Common myeloid progenitor, CD34-positive (primary cell): ENCODE results near the gene CYRIA.

Experiments
- CTCF ChIA-PET: fragments of 350-600 bp; sonication (Branson Sonifier 250); formaldehyde crosslinking; loops from one replicate; lab custom pipeline; 2021; ENCODE audit warnings: antibody characterized with exemption; lab: Charles Lee
- POLR2A ChIA-PET: fragments of 350-600 bp; sonication (Branson Sonifier 250); formaldehyde crosslinking; loops from one replicate; lab custom pipeline; 2021; ENCODE audit warnings: antibody characterized with exemption; lab: Charles Lee
- DNase-seq, 3 donors: peaks; one replicate each; pipeline versions ENCODE4 v3.0.0 to v3.0.0-alpha.2; 2013
- H3K27ac ChIP-seq, 2 experiments: 1 replicate in 1 of 2; 2 replicates in 1 of 2; pipeline ENCODE4 v1.7.0; 2013; ENCODE audit warnings: inconsistent platforms in 2 of 2, low read length in 2 of 2, mild to moderate bottlenecking in 2 of 2, low read depth in 1 of 2, moderate library complexity in 1 of 2; ENCODE audit not compliant: severe bottlenecking in 2 of 2, insufficient read depth in 1 of 2, poor library complexity in 1 of 2
- H3K27me3 ChIP-seq, 5 experiments: replicated peaks in 2 of 5; 1 replicate in 3 of 5; 2 replicates in 2 of 5; pipeline versions ENCODE4 v1.6.1 to v1.7.0; 2013; ENCODE audit warnings: low read length in 4 of 5, mild to moderate bottlenecking in 2 of 5, moderate library complexity in 2 of 5, inconsistent platforms in 1 of 5; ENCODE audit not compliant: insufficient read depth in 5 of 5, control insufficient read depth in 4 of 5
- H3K36me3 ChIP-seq, 4 experiments: 1 replicate in 2 of 4; 2 replicates in 2 of 4; pipeline versions ENCODE4 v1.6.1 to v1.7.0; 2013; ENCODE audit warnings: low read length in 3 of 4, control low read depth in 1 of 4, mild to moderate bottlenecking in 1 of 4; ENCODE audit not compliant: control insufficient read depth in 4 of 4, insufficient read depth in 4 of 4
- H3K4me1 ChIP-seq, 4 experiments: 1 replicate in 3 of 4; 2 replicates in 1 of 4; pipeline versions ENCODE4 v1.6.1 to v1.7.1; 2013; ENCODE audit warnings: low read length in 3 of 4, mild to moderate bottlenecking in 3 of 4, control low read depth in 1 of 4, inconsistent platforms in 1 of 4, moderate library complexity in 1 of 4; ENCODE audit not compliant: control insufficient read depth in 4 of 4, insufficient read depth in 4 of 4; ENCODE audit errors: control extremely low read depth in 1 of 4
- H3K4me3 ChIP-seq, 7 experiments: 1 replicate in 4 of 7; 2 replicates in 3 of 7; pipeline versions ENCODE4 v1.5.1 to v1.7.0; 2013; ENCODE audit warnings: mild to moderate bottlenecking in 7 of 7, low read length in 6 of 7, moderate library complexity in 6 of 7, inconsistent platforms in 2 of 7, low read depth in 2 of 7, control low read depth in 1 of 7; ENCODE audit not compliant: insufficient read depth in 4 of 7, control insufficient read depth in 1 of 7; ENCODE audit errors: extremely low read depth in 1 of 7
- H3K9me3 ChIP-seq, 5 experiments: 1 replicate in 4 of 5; 2 replicates in 1 of 5; pipeline versions ENCODE4 v1.6.1 to v1.7.1; 2013; ENCODE audit warnings: low read length in 4 of 5, mild to moderate bottlenecking in 2 of 5, inconsistent platforms in 1 of 5, low read depth in 1 of 5, moderate library complexity in 1 of 5; ENCODE audit not compliant: control insufficient read depth in 4 of 5, insufficient read depth in 2 of 5; ENCODE audit errors: control extremely low read depth in 1 of 5
- WGBS: methylation state at CpG from one replicate; pipeline ENCODE4 v1.1.5; 2013; ENCODE audit not compliant: insufficient coverage; 5-methylcytosine and 5-hydroxymethylcytosine counted together

Gene CYRIA

GRCh38 chr2:16683576-16683975 is 17.9 kb upstream of the CYRIA start:
- no peaks in the 10 kb centered on the region for H3K9me3 ChIP-seq
- peaks cover 0 to 3% (median 0%) of the 10 kb centered on the region in 4 experiments for H3K4me1 ChIP-seq
- no peak for DNase-seq
- no peak overlapping the region for H3K27ac ChIP-seq
- H3K36me3 ChIP-seq, result no peaks in the 10 kb centered on the region
- CTCF ChIA-PET, result interaction anchor here (0.9 kb wide), 1 partner anchor 14 kb away, joined by 3 read pairs; no protein-coding TSS in a partner anchor
- POLR2A ChIA-PET, result no interaction called here
- no peak overlapping the region for H3K4me3 ChIP-seq
- no peaks in the 10 kb centered on the region for H3K27me3 ChIP-seq
- WGBS, result 100% methylated on average over 2 of the region's 3 CpGs

GRCh38 chr2:16682431-16683118 is 16.9 kb upstream of the CYRIA start:
- peaks cover 0 to 3% (median 0%) of the 10 kb centered on the region in 4 experiments for H3K4me1 ChIP-seq
- WGBS, result 97% methylated on average over 9 of the region's 9 CpGs
- POLR2A ChIA-PET, result no interaction called here
- CTCF ChIA-PET, result no interaction called here
- no peak for DNase-seq
- no peaks in the 10 kb centered on the region for H3K36me3 ChIP-seq
- H3K9me3 ChIP-seq, result peaks cover 0 to 4% (median 0%) of the 10 kb centered on the region in 5 experiments
- H3K27me3 ChIP-seq, result no peaks in the 10 kb centered on the region
- H3K27ac ChIP-seq, result no peak overlapping the region
- H3K4me3 ChIP-seq, result no peak overlapping the region

- no peak overlapping the region for H3K4me3 ChIP-seq
- H3K9me3 ChIP-seq, result peaks cover 0 to 5% (median 0%) of the 10 kb centered on the region in 5 experiments
- no peaks in the 10 kb centered on the region for H3K36me3 ChIP-seq
- peaks cover 0 to 3% (median 0%) of the 10 kb centered on the region in 4 experiments for H3K4me1 ChIP-seq
- DNase-seq, result no peak
- no peak overlapping the region for H3K27ac ChIP-seq
- POLR2A ChIA-PET, result no interaction called here
- WGBS, result 84% methylated on average over 5 of the region's 5 CpGs
- no peaks in the 10 kb centered on the region for H3K27me3 ChIP-seq
- CTCF ChIA-PET, result no interaction called here
These were observed 15.1 kb upstream of the CYRIA start for GRCh38 chr2:16680781-16681180.

GRCh38 chr2:16680304-16680703 is 14.7 kb upstream of the CYRIA start:
- H3K36me3 ChIP-seq, result no peaks in the 10 kb centered on the region
- no CpG with 5 or more reads among the region's 1 CpG for WGBS
- ChIA-PET POLR2A (no interaction called here), CTCF (no interaction called here)
- DNase-seq, result no peak
- H3K27ac ChIP-seq, result no peak overlapping the region
- peaks cover 0 to 3% (median 0%) of the 10 kb centered on the region in 4 experiments for H3K4me1 ChIP-seq
- peaks cover 0 to 5% (median 0%) of the 10 kb centered on the region in 5 experiments for H3K9me3 ChIP-seq
- H3K4me3 ChIP-seq, result no peak overlapping the region
- H3K27me3 ChIP-seq, result no peaks in the 10 kb centered on the region

GRCh38 chr2:16678964-16679363 is 13.3 kb upstream of the CYRIA start:
- Histone ChIP-seq H3K27me3 (no peaks in the 10 kb centered on the region), H3K4me3 (no peak overlapping the region), H3K36me3 (no peaks in the 10 kb centered on the region), H3K9me3 (peaks cover 0 to 5% (median 0%) of the 10 kb centered on the region in 5 experiments), H3K4me1 (peaks cover 0 to 3% (median 0%) of the 10 kb centered on the region in 4 experiments), H3K27ac (no peak overlapping the region)
- no peak for DNase-seq
- WGBS, result 100% methylated on average over 2 of the region's 4 CpGs
- POLR2A ChIA-PET, result no interaction called here
- CTCF ChIA-PET, result interaction anchor here (0.8 kb wide), 1 partner anchor 70 kb away, joined by 3 read pairs; no protein-coding TSS in a partner anchor

GRCh38 chr2:16677875-16678274 is 12.2 kb upstream of the CYRIA start:
- POLR2A ChIA-PET, result no interaction called here
- DNase-seq, result no peak
- Histone ChIP-seq H3K27ac (no peak overlapping the region), H3K36me3 (no peaks in the 10 kb centered on the region), H3K4me3 (no peak overlapping the region), H3K9me3 (peaks cover 0 to 5% (median 0%) of the 10 kb centered on the region in 5 experiments), H3K27me3 (no peaks in the 10 kb centered on the region), H3K4me1 (peaks cover 0 to 3% (median 0%) of the 10 kb centered on the region in 4 experiments)
- WGBS, result no CpG with 5 or more reads among the region's 1 CpG
- CTCF ChIA-PET, result no interaction called here

GRCh38 chr2:16675781-16676180 is 10.1 kb upstream of the CYRIA start:
- ChIA-PET POLR2A (no interaction called here), CTCF (no interaction called here)
- DNase-seq, result no peak
- Histone ChIP-seq H3K36me3 (no peaks in the 10 kb centered on the region), H3K4me1 (peaks cover 0 to 3% (median 0%) of the 10 kb centered on the region in 4 experiments), H3K4me3 (no peak overlapping the region), H3K27me3 (no peaks in the 10 kb centered on the region), H3K27ac (no peak overlapping the region), H3K9me3 (peaks cover 0 to 12% (median 0%) of the 10 kb centered on the region in 5 experiments)
- 100% methylated on average over 2 of the region's 3 CpGs for WGBS
